Peyer's patch (tissue), 4 donors: ENCODE results near the gene WNK1.

Source experiments
- CTCF ChIP-seq, 6 experiments: fragments of 450-650 bp in 4 of 6; fragments of 200-600 bp in 2 of 6; sonication (generic) in 1 of 6; IDR thresholded peaks; one replicate each; pipeline ENCODE4 v1.5.1; 2017 to 2019; ENCODE audit warnings: antibody characterized with exemption in 6 of 6, mild to moderate bottlenecking in 3 of 6, moderate library complexity in 1 of 6
- POLR2A ChIP-seq, 2 donors: fragments of 450-650 bp; IDR thresholded peaks; one replicate each; pipeline ENCODE4 v1.5.1; 2017; ENCODE audit warnings: antibody characterized with exemption in 2 of 2, mild to moderate bottlenecking in 2 of 2, moderate library complexity in 2 of 2

GRCh38 chr12:752695-753610 is 574 bp downstream of the WNK1 start:
- peak in 2 of 6 experiments; percentile 10 to 32 for TF ChIP-seq CTCF (IDR thresholded peaks at IDR 0.05)
- TF ChIP-seq POLR2A (IDR thresholded peaks at IDR 0.05): peak; percentile 3 to 62
